GM12878 (cell line): Measurements from ENCODE around the gene DGCR8.

Experiments
- CEBPB ChIP-seq, 2 experiments: fragments of 150-350 bp in 1 of 2; IDR thresholded peaks; 2 replicates each; pipeline ENCODE4 v1.6.1; 2012 to 2014; ENCODE audit warnings: low read depth in 2 of 2, low read length in 2 of 2, borderline replicate concordance in 1 of 2, inconsistent platforms in 1 of 2
- FOS ChIP-seq: IDR thresholded peaks from 3 replicates; pipeline ENCODE4 v1.6.1; 2011; ENCODE audit warnings: borderline replicate concordance; ENCODE audit not compliant: insufficient read length; ENCODE audit errors: extremely low read depth
- NR2C1 ChIP-seq: fragments of 450-650 bp; IDR thresholded peaks from 2 replicates; pipeline ENCODE4 v1.6.1; 2017; ENCODE audit warnings: antibody characterized with exemption, mild to moderate bottlenecking, moderate library complexity
- POLR2A ChIP-seq: IDR thresholded peaks from 2 replicates; pipeline ENCODE4 v1.6.1; 2011; ENCODE audit warnings: low read depth, mild to moderate bottlenecking, low read length
- RAD21 ChIP-seq: IDR thresholded peaks from 2 replicates; pipeline ENCODE4 v1.6.1; 2011; ENCODE audit warnings: mild to moderate bottlenecking, low read depth, low read length, moderate library complexity; ENCODE audit not compliant: insufficient read depth
- SIN3A ChIP-seq: IDR thresholded peaks from 2 replicates; pipeline ENCODE4 v1.6.1; 2012; ENCODE audit warnings: low read depth, low read length, improper control_type of control experiment
- SMAD1 ChIP-seq: fragments of 450-650 bp; IDR thresholded peaks from 2 replicates; pipeline ENCODE4 v1.6.1; 2018; ENCODE audit warnings: mild to moderate bottlenecking, low read depth; ENCODE audit not compliant: partially characterized antibody
- USF1 ChIP-seq: IDR thresholded peaks from 2 replicates; pipeline ENCODE4 v1.6.1; 2011; ENCODE audit warnings: borderline replicate concordance, low read depth, mild to moderate bottlenecking, moderate library complexity, mixed read lengths, low read length; ENCODE audit not compliant: insufficient read depth; ENCODE audit errors: extremely low read length
- TF ChIP-seq, protein P1 (sequence below), 3 experiments: IDR thresholded peaks in 2 of 3; conservative IDR thresholded peaks in 1 of 3; 2 replicates each; pipeline ENCODE4 v1.5.1; 2011; ENCODE audit warnings: low read depth in 3 of 3, low read length in 3 of 3, mild to moderate bottlenecking in 3 of 3, control low read depth in 2 of 3, moderate library complexity in 2 of 3, inconsistent platforms in 1 of 3, mixed read lengths in 1 of 3; ENCODE audit not compliant: control insufficient read depth in 2 of 3, insufficient read depth in 1 of 3; ENCODE audit errors: extremely low read depth in 1 of 3

DNA sequence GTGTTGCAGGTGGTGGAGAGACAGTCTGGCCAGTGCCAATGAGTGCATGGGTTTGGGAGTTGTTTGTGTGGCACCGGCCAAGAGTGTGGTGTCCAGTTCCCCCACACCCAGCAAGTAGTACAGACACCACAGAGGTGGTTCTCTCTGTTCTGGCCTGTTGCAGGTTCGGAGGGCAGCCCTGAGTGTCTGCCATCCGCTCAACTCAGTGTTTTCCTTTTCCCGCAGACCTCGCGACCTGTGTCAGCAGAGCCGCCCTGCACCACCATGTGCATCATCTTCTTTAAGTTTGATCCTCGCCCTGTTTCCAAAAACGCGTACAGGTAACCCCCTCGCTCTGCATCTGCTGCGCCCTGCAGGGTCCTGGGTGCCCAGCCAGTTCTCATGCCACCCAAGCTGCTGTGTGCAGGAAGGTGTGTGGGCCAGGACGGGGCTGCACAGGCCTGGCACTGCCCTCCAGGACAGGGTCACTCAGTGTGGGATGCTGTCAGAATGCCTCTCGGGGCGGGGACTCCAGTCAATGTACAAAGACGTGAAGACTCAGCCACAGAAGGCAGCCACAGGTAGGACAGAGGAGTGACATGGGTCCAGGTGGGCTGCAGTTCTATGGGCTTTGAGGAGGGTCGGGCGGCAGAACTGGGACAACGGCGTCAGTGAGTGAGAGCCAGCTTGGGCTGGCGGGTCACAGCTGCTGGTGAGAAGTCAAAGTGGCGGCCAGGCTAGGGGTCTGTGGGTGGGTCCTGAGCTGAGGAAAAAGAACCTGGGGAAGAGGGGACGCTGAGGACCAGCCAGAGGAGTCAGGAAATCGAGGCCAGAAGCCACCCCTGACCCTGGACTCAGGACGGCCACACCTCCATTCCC, 43.3 kb upstream of the DGCR8 start:
- TF ChIP-seq NR2C1 (no peak), POLR2A (no peak), CEBPB (IDR thresholded peaks at IDR 0.05; ENCODE audit: borderline replicate concordance in 1 of 2, low read depth in 2 of 2, low read length in 2 of 2) (no peak), USF1 (no peak), SIN3A (no peak), RAD21 (no peak), SMAD1 (no peak), FOS (no peak)
- TF ChIP-seq, protein P1, sequence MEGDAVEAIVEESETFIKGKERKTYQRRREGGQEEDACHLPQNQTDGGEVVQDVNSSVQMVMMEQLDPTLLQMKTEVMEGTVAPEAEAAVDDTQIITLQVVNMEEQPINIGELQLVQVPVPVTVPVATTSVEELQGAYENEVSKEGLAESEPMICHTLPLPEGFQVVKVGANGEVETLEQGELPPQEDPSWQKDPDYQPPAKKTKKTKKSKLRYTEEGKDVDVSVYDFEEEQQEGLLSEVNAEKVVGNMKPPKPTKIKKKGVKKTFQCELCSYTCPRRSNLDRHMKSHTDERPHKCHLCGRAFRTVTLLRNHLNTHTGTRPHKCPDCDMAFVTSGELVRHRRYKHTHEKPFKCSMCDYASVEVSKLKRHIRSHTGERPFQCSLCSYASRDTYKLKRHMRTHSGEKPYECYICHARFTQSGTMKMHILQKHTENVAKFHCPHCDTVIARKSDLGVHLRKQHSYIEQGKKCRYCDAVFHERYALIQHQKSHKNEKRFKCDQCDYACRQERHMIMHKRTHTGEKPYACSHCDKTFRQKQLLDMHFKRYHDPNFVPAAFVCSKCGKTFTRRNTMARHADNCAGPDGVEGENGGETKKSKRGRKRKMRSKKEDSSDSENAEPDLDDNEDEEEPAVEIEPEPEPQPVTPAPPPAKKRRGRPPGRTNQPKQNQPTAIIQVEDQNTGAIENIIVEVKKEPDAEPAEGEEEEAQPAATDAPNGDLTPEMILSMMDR (IDR thresholded peaks at IDR 0.05 in 2 of 3, conservative IDR thresholded peaks at IDR 0.05 in 1 of 3; ENCODE audit: control insufficient read depth in 2 of 3, extremely low read depth in 1 of 3, insufficient read depth in 1 of 3, low read depth in 3 of 3, low read length in 3 of 3), result no peak
